HCT116 (cell line): ENCODE data around the gene UMPS. TPM values are rescaled to one million over a fixed set of nuclear protein-coding genes. Genes with fewer than 3 reads are reported as not detected.

Experiments
- ATAC-seq: fragments of 200-7000 bp; cut with Tn5 transposase; 2 replicates; pipeline ENCODE4 v1.9.1; 2020; ENCODE audit warnings: mild to moderate bottlenecking, moderate library complexity
- BruUV-seq: library from RNA; stranded (reverse); fragments of 400-500 nt; replicated peaks from 2 replicates; lab custom pipeline; 2021; lab: Mats Ljungman, UMichigan
- CTCF ChIA-PET: fragments of 300-600 bp; sonication (Branson Sonifier 250); formaldehyde crosslinking; loops from one replicate; lab custom pipeline; 2021; ENCODE audit warnings: antibody characterized with exemption; lab: Charles Lee
- POLR2A ChIA-PET: fragments of 300-600, 350-600 bp; sonication (Branson Sonifier 250); formaldehyde crosslinking; loops from one replicate; lab custom pipeline; 2021; ENCODE audit warnings: antibody characterized with exemption; lab: Charles Lee
- RAD21 ChIA-PET, 2 experiments: fragments of 300-600 bp; sonication (Branson Sonifier 250); formaldehyde crosslinking; loops; one replicate each; lab custom pipeline; 2023; ENCODE audit warnings: low total read pairs in 2 of 2; ENCODE audit not compliant: uncharacterized antibody in 2 of 2, unreplicated experiment in 2 of 2, low non-redundant PET in 1 of 2; lab: Charles Lee
- DNase-seq: peaks from one replicate; pipeline ENCODE4 v3.0.0-alpha.2; 2010; ENCODE audit warnings: low read depth, low spot score
- H2AFZ ChIP-seq: fragments of 200-600 bp; shearing (Covaris generic), sonication (generic); 2 replicates; pipeline ENCODE4 v1.6.1; 2017; ENCODE audit warnings: low read depth, mixed run types, mixed read lengths, antibody characterized with exemption, low read length; ENCODE audit not compliant: poor library complexity, severe bottlenecking
- H3K27ac ChIP-seq: 2 replicates; pipeline ENCODE4 v1.5.1; 2012; ENCODE audit warnings: low read depth, low read length
- H3K27me3 ChIP-seq: fragments of 200-600 bp; sonication (generic); 2 replicates; pipeline ENCODE4 v1.6.1; 2016; ENCODE audit warnings: mixed run types, low read length, mixed read lengths; ENCODE audit not compliant: insufficient read depth
- H3K36me3 ChIP-seq, 2 experiments: fragments of 200-500 bp in 1 of 2; fragments of 200-600 bp in 1 of 2; sonication (Bioruptor generic) in 1 of 2; sonication (generic) in 1 of 2; 2 replicates each; pipeline versions ENCODE4 v1.5.1 to v1.6.1; 2014 to 2016; ENCODE audit warnings: low read length in 2 of 2, inconsistent platforms in 1 of 2, mixed read lengths in 1 of 2, mixed run types in 1 of 2; ENCODE audit not compliant: insufficient read depth in 2 of 2, control insufficient read depth in 1 of 2
- H3K4me1 ChIP-seq, 2 experiments: fragments of 200-600 bp in 1 of 2; sonication (generic) in 1 of 2; 2 replicates each; pipeline versions ENCODE4 v1.5.1 to v1.6.1; 2012 to 2017; ENCODE audit warnings: low read length in 2 of 2, inconsistent platforms in 1 of 2, mild to moderate bottlenecking in 1 of 2, mixed read lengths in 1 of 2, mixed run types in 1 of 2, moderate library complexity in 1 of 2; ENCODE audit not compliant: insufficient read depth in 2 of 2, control insufficient read depth in 1 of 2
- H3K4me2 ChIP-seq: fragments of 200-600 bp; sonication (generic); 2 replicates; pipeline ENCODE4 v1.6.1; 2017; ENCODE audit warnings: mixed run types, low read length, mixed read lengths
- H3K4me3 ChIP-seq, 2 experiments: fragments of 200-600 bp in 1 of 2; sonication (generic) in 1 of 2; replicated peaks in 1 of 2; 2 replicates each; pipeline ENCODE4 v1.5.1; 2011 to 2016; ENCODE audit warnings: low read length in 2 of 2, control low read depth in 1 of 2, low read depth in 1 of 2, mild to moderate bottlenecking in 1 of 2, mixed read lengths in 1 of 2, mixed run types in 1 of 2
- H3K79me2 ChIP-seq: fragments of 200-600 bp; sonication (generic); 2 replicates; pipeline ENCODE4 v1.6.1; 2017; ENCODE audit warnings: mild to moderate bottlenecking, mixed run types, low read length, moderate library complexity, mixed read lengths; ENCODE audit not compliant: insufficient read depth
- H3K9ac ChIP-seq: fragments of 200-600 bp; sonication (generic); 2 replicates; pipeline ENCODE4 v1.6.1; 2016; ENCODE audit warnings: low read length, mixed read lengths
- H3K9me2 ChIP-seq: fragments of 200-600 bp; sonication (generic), shearing (Covaris generic); 2 replicates; pipeline ENCODE4 v1.6.1; 2017; ENCODE audit warnings: mixed run types, mild to moderate bottlenecking, moderate library complexity; ENCODE audit not compliant: insufficient read depth
- H3K9me3 ChIP-seq, 2 experiments: fragments of 200-500 bp in 1 of 2; fragments of 200-600 bp in 1 of 2; sonication (Bioruptor generic) in 1 of 2; sonication (generic) in 1 of 2; 2 replicates each; pipeline ENCODE4 v1.6.1; 2014 to 2017; ENCODE audit warnings: low read length in 2 of 2, mixed read lengths in 2 of 2, inconsistent platforms in 1 of 2, low read depth in 1 of 2, mild to moderate bottlenecking in 1 of 2, mixed run types in 1 of 2, moderate library complexity in 1 of 2; ENCODE audit not compliant: control insufficient read depth in 1 of 2, insufficient read depth in 1 of 2
- H4K20me1 ChIP-seq: fragments of 200-600 bp; sonication (generic), shearing (Covaris generic); 2 replicates; pipeline ENCODE4 v1.6.1; 2017; ENCODE audit warnings: mixed run types, mild to moderate bottlenecking, moderate library complexity; ENCODE audit not compliant: insufficient read depth
- ATF3 ChIP-seq: IDR thresholded peaks from 2 replicates; pipeline ENCODE4 v1.6.1; 2012
- CEBPB ChIP-seq: IDR thresholded peaks from 2 replicates; pipeline ENCODE4 v1.6.1; 2012; ENCODE audit warnings: low read depth
- CTCF ChIP-seq, 3 experiments: fragments of 200-600 bp in 1 of 3; sonication (generic) in 1 of 3; IDR thresholded peaks in 2 of 3; conservative IDR thresholded peaks in 1 of 3; 2 replicates each; pipeline ENCODE4 v1.5.1; 2012 to 2017; ENCODE audit warnings: low read depth in 2 of 3, low read length in 2 of 3, antibody characterized with exemption in 1 of 3, borderline replicate concordance in 1 of 3, control low read depth in 1 of 3, mild to moderate bottlenecking in 1 of 3, mixed read lengths in 1 of 3, mixed run types in 1 of 3, moderate library complexity in 1 of 3; ENCODE audit not compliant: insufficient read depth in 1 of 3
- EGR1 ChIP-seq: IDR thresholded peaks from 2 replicates; pipeline ENCODE4 v1.6.1; 2012; ENCODE audit warnings: low read depth
- EZH2 ChIP-seq: fragments of 200-600 bp; sonication (generic); IDR thresholded peaks from 2 replicates; pipeline ENCODE4 v1.6.1; 2017; ENCODE audit warnings: antibody characterized with exemption, mixed run types
- FOSL1 ChIP-seq: IDR thresholded peaks from 2 replicates; pipeline ENCODE4 v1.6.1; 2012; ENCODE audit warnings: low read depth
- JUND ChIP-seq: IDR thresholded peaks from 2 replicates; pipeline ENCODE4 v1.6.1; 2012
- POLR2A ChIP-seq: IDR thresholded peaks from 2 replicates; pipeline ENCODE4 v1.7.0; 2011; ENCODE audit warnings: borderline replicate concordance; ENCODE audit not compliant: insufficient read depth, insufficient read length; ENCODE audit errors: extremely low read depth
- RAD21 ChIP-seq: IDR thresholded peaks from 2 replicates; pipeline ENCODE4 v1.6.1; 2012; ENCODE audit warnings: low read depth, mild to moderate bottlenecking
- SP1 ChIP-seq: IDR thresholded peaks from 2 replicates; pipeline ENCODE4 v1.6.1; 2012; ENCODE audit warnings: low read depth
- SRF ChIP-seq: IDR thresholded peaks from 2 replicates; pipeline ENCODE4 v1.6.1; 2012; ENCODE audit warnings: low read depth
- TCF7L2 ChIP-seq: IDR thresholded peaks from 2 replicates; pipeline ENCODE4 v1.7.0; 2011; ENCODE audit warnings: borderline replicate concordance, inconsistent platforms; ENCODE audit not compliant: insufficient read depth, insufficient read length; ENCODE audit errors: extremely low read depth
- YY1 ChIP-seq: IDR thresholded peaks from 2 replicates; pipeline ENCODE4 v1.6.1; 2011; ENCODE audit warnings: low read length, low read depth, moderate library complexity, mild to moderate bottlenecking; ENCODE audit not compliant: insufficient replicate concordance; ENCODE audit errors: extremely low read depth
- ZFX ChIP-seq: fragments of 450-650 bp; IDR thresholded peaks from 2 replicates; pipeline ENCODE4 v1.6.1; 2017
- intact Hi-C: fragments of 100-400 bp; cut with micrococcal nuclease; formaldehyde crosslinking; loops from 2 replicates; pipeline ENCODE4 v1.10.0; 2022
- total RNA-seq: library from RNA; stranded (reverse); gene quantifications from one replicate; pipeline ENCODE4 v1.2.1, GENCODE V29; 2021; ENCODE audit not compliant: unreplicated experiment

UMPS gene
- total RNA-seq, 1 experiment from 2014 or later, result 41.3 TPM

- BruUV-seq, result no TSS peak
- TF ChIP-seq EZH2 (no peak), RAD21 (no peak), JUND (no peak), CTCF (IDR thresholded peaks at IDR 0.05 in 2 of 3, conservative IDR thresholded peaks at IDR 0.05 in 1 of 3; ENCODE audit: borderline replicate concordance in 1 of 3, insufficient read depth in 1 of 3, low read depth in 2 of 3, low read length in 2 of 3) (no peak), ATF3 (no peak)
- TF ChIP-seq, all 23 proteins: peak for 0
- Histone ChIP-seq H3K36me3 (no peaks in the 10 kb centered on the region), H2AFZ (no peak overlapping the region), H3K27me3 (peaks cover 14% of the 10 kb centered on the region; the same call in 1 of the 2 replicates), H3K9me2 (no peaks in the 10 kb centered on the region), H3K79me2 (no peaks in the 10 kb centered on the region), H3K9ac (no peak overlapping the region), H3K9me3 (no peaks in the 10 kb centered on the region), H4K20me1 (no peaks in the 10 kb centered on the region), H3K27ac (no peak overlapping the region), H3K4me2 (no peak overlapping the region), H3K4me1 (no peaks in the 10 kb centered on the region), H3K4me3 (no peak overlapping the region)
- CTCF ChIA-PET, result no interaction called here
- no peak for ATAC-seq
- intact Hi-C loops, result no loop called here
- RAD21 ChIA-PET, result no interaction called here
- no peak for DNase-seq
- POLR2A ChIA-PET, result no interaction called here
These were observed 33.0 kb upstream of the UMPS start for GRCh38 chr3:124697302-124697701.

GRCh38 chr3:124698030-124698770 is 32.1 kb upstream of the UMPS start:
- no peaks in the 10 kb centered on the region for H3K79me2 ChIP-seq
- TF ChIP-seq EGR1 (no peak), SRF (no peak), RAD21 (no peak), ZFX (no peak), JUND (no peak), CTCF (IDR thresholded peaks at IDR 0.05 in 2 of 3, conservative IDR thresholded peaks at IDR 0.05 in 1 of 3; ENCODE audit: borderline replicate concordance in 1 of 3, insufficient read depth in 1 of 3, low read depth in 2 of 3, low read length in 2 of 3) (no peak), YY1 (no peak), POLR2A (no peak), SP1 (no peak), TCF7L2 (no peak), CEBPB (no peak), EZH2 (no peak), FOSL1 (no peak)

More at GRCh38 chr3:124698030-124698770, 32.1 kb upstream of the UMPS start:
- H4K20me1 ChIP-seq, result no peaks in the 10 kb centered on the region
- DNase-seq (no peak), ATAC-seq (no peak)
- no peaks in the 10 kb centered on the region for H3K9me2 ChIP-seq
- intact Hi-C loops, result no loop called here
- CTCF ChIA-PET, result interaction anchor here (0.8 to 1.0 kb wide), 2 partner anchors 9 to 13 kb away, joined by 3 read pairs; no protein-coding TSS in a partner anchor
- BruUV-seq, result no TSS peak
- H3K4me3 ChIP-seq, result no peak overlapping the region
- RAD21 ChIA-PET, result no interaction called here
- H3K4me1 ChIP-seq, result no peaks in the 10 kb centered on the region
- no peak overlapping the region for H2AFZ ChIP-seq
- no peaks in the 10 kb centered on the region for H3K36me3 ChIP-seq
- POLR2A ChIA-PET, result no interaction called here
- H3K4me2 ChIP-seq, result no peak overlapping the region
- H3K9me3 ChIP-seq, result no peaks in the 10 kb centered on the region
- no peak overlapping the region for H3K27ac ChIP-seq
- no peak overlapping the region for H3K9ac ChIP-seq
- H3K27me3 ChIP-seq, result peaks cover 18% of the 10 kb centered on the region; the same call in 1 of the 2 replicates
